ENCODE results near the gene HIPK2.
A peak's percentile ranks its signal among the peaks of the same experiment; 100 is the strongest.

Gene HIPK2

GRCh38 chr7:139772873-139773272 is 4.9 kb downstream of the HIPK2 start:
- no peak for TF ChIP-seq CTCF (conservative IDR thresholded peaks at IDR 0.05)
- H3K27ac ChIP-seq, result peak overlapping the region; percentile 100

- no peak for TF ChIP-seq CTCF (conservative IDR thresholded peaks at IDR 0.05)
- peak overlapping the region; percentile 100 for H3K27ac ChIP-seq
These were observed 5.7 kb downstream of the HIPK2 start for GRCh38 chr7:139772115-139772514.

GRCh38 chr7:139771001-139771956 is 6.5 kb downstream of the HIPK2 start:
- H3K27ac ChIP-seq, result peak overlapping the region; percentile 100
- no peak for TF ChIP-seq CTCF (conservative IDR thresholded peaks at IDR 0.05)

- peak overlapping the region; percentile 100 for H3K27ac ChIP-seq
- TF ChIP-seq CTCF (conservative IDR thresholded peaks at IDR 0.05), result no peak
These were observed 8.0 kb downstream of the HIPK2 start for GRCh38 chr7:139769761-139770160.

GRCh38 chr7:139769066-139769465 is 8.7 kb downstream of the HIPK2 start:
- H3K27ac ChIP-seq, result peak overlapping the region; percentile 100
- no peak for TF ChIP-seq CTCF (conservative IDR thresholded peaks at IDR 0.05)

GRCh38 chr7:139768249-139768824 is 9.5 kb downstream of the HIPK2 start:
- TF ChIP-seq CTCF (conservative IDR thresholded peaks at IDR 0.05), result no peak
- peak overlapping the region; percentile 100; the same call in 1 of the 2 replicates for H3K27ac ChIP-seq

GRCh38 chr7:139767561-139767982 is 10.2 kb downstream of the HIPK2 start:
- H3K27ac ChIP-seq, result no peak overlapping the region
- TF ChIP-seq CTCF (conservative IDR thresholded peaks at IDR 0.05), result no peak
